HG03469 (cell line): ENCODE data around the gene FBXW4.
A peak's percentile ranks its signal among the peaks of the same experiment; 100 is the strongest.

Experiments
- ATAC-seq: cut with Tn5 transposase; IDR thresholded peaks from one replicate; pipeline ENCODE4 v1.9.1; 2021; ENCODE audit warnings: mild to moderate bottlenecking, moderate library complexity, moderate number of reproducible peaks; ENCODE audit not compliant: unreplicated experiment

FBXW4 gene

DNA sequence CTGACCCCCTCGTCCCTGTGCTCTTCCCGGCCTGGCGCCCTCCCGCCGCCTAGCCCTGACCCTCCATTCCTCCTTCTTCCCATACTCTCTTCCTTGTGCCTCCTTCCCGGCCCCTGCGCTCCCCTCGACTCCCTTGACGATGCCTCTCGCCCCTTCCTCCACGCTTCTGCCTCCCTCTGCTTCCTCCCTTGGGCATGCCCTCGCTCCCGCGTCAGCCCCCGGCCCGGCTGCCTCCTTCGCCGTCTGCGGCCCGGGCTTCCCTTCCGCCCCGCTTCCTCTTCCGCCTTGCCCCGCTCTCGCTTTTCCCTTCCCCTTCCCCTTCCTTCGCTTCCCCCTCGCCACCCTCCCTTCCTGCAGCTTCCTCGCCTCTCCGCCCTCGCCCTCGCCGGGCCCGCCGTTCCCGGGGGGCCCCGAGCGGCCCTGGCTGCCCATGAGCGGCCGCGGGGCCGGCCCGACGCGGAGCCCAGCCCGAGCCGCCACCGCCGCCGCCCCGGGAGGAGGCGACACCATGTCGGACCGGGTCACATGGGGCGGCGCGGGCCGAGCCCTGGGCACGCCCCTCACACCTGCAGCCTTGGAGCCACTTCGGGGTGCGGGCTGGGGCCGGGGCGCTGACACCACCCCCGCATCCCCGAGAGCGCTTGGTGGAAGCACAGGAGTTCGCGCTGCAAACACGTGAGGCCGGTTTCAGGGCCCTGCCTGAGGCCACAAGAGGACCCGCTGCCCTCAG is at the start of gene FBXW4:
Gene FBXW4, minus strand, starts transcription at position 497 of the 730 bp plus-strand sequence. Its CDS starts 65 bp downstream, at position 432.
- ATAC-seq, result peak; percentile 44

DNA sequence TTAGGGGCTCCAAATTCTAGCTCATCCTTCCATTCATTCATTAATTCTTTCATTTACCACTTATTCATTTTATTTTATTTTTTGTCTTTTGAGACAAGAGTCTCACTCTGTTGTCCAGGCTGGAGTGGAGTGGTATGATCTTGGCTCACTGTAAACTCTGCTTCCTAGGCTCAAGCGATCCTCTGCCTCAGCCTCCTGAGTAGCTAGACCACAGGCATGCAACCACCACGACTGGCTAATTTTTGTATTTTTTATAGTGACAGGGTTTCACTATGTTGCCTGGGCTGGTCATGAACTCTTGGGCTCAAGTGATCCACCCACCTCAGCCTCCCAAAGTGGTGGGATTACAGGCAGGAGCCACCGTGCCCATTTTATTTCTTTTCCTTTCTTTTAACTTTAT is 49.3 kb upstream of the FBXW4 start:
- ATAC-seq, result no peak

- ATAC-seq, result no peak
Observed at GRCh38 chr10:101741938-101742337, 47.0 kb upstream of the FBXW4 start.

DNA sequence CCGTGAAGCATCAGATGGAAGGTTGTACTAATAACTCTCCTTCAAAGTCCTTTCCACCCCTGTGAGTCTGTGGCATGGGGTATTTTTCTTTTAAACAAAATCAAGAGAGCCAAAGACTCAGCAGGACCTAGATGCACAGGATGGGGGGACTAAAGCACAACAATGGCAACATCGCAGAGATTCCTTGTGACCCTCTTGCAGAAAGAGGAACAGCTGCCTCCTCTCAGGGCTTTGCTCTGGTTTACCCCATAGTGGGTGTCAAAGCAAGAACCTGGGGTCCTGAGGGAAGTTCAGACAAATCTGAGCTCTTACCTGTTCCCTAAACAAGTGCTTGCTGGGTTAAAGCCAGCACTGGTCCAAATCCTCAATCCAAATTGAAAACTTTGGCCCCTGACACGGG is 41.7 kb upstream of the FBXW4 start:
- ATAC-seq, result no peak

DNA sequence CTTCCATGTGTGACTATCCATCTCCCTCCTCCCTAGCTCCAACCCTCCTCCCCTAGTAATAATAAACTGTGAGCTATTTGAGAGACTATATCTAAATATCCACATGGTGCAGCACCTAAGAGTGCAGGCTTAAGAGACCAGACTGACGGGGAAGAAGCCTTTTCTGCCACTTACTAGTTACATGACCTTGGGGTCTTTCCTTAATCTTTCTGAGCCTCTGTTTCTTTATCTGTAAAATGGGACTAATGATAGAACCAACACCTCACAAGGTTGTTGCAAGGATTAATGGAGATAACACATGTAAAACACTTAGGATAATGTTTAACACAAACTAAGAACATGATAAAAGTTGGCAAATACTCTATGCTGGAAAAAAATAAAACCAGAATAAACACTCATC is 37.1 kb upstream of the FBXW4 start:
- no peak for ATAC-seq

GRCh38 chr10:101726115-101726387 is 31.1 kb upstream of the FBXW4 start:
- ATAC-seq, result no peak

DNA sequence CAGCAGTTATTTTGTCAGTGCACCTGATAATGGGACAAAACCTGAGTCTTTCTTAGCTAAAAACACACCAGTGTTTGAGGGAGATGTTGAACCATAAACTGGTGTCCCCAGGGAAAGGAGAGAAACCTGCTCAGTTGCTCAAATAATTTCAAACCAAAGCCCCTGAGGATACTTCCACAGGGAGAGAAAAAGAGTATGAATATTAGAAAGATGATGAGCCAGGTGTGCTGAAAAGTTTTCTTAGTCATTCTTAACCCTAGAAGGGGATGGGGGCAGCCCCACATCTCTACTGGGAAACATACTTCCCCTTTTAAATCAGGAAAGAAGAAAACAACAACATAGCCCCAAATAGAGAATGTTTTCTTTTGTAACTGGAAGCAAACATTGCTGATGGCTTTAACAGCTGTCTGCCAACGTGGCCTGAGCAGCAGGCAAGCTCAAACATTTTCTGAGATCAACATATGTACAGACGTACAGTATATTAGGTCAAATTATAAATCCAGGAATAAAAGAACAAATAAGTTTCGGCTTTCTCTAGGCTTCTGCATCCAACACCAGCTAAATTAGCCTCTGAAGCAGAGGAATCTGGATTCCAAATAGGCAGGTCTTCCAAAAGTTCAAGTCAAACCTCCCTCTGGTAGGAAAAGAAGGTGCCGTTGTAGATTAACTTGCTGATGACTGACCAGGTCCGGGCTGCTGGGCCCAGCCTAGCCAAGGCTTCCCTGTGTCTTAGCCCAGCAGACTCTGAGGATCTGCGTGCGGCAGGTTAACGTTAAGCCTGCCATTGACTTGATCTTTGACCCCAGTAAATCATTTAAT is 30.5 kb upstream of the FBXW4 start:
- no peak for ATAC-seq

DNA sequence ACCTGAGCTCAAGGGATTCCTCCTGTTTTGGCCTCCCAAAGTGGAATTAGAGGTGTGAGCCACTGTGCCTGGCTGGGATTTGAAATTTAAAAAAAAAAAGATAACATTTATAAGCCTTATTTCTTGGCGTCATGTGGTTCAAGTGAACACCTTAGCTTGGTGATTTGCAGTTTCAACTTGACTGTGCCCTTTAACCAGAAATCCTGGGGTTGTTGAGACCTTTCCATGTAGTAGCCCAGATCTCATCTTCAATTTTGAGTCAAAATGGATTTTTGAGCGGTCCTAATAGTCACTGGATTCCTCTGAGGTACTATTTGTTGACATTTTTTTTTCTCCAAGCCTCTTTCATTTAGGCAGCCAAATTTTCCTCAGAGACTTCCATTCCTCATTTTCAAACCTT is 29.5 kb upstream of the FBXW4 start:
- ATAC-seq, result no peak

DNA sequence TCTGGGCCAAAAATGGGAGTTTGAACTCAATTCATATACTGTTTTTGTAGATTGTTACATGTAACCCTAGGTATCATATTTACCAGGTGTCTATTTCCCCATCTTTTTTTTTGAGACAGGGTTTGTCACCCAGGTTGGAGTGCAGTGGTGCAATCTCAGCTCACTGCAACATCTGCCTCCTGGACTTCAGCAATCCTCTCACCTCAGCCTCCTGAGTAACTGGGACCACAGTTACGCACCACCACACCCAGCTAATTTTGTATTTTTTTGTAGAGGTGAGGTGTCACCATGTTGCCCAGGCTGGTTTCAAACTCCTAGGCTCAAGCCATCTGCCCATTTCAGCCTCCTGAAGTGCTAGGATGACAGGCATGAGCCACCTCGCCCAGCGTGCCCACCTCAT is 28.2 kb upstream of the FBXW4 start:
- ATAC-seq, result no peak

- no peak for ATAC-seq
Observed at GRCh38 chr10:101721806-101722205, 26.8 kb upstream of the FBXW4 start.

DNA sequence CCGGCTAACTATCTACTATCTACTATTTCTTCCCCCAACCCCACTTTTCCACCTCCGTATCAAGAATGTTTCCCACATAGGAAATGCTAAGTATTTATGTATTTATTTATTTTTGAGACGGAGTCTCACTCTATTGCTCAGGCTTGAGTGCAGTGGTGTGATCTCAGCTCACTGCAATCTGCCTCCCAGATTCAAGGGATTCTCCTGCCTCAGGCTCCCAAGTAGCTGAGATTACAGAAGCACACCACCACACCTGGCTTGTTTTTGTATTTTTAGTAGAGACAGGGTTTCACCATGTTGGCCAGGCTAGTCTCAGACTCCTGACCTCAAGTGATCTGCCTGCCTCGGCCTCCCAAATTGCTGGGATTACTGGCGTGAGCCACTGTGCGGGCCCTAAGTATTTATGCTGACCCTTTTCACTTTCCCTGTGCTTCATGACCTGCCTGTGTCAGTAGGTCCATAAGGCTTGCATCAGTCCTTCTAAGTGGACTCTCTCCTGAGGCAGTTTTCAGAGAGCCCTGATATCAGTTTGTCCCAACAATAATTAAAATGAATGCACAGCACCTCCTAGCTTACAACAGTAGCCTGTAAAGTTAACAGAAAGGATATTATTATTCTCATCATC is 25.7 kb upstream of the FBXW4 start:
- no peak for ATAC-seq

DNA sequence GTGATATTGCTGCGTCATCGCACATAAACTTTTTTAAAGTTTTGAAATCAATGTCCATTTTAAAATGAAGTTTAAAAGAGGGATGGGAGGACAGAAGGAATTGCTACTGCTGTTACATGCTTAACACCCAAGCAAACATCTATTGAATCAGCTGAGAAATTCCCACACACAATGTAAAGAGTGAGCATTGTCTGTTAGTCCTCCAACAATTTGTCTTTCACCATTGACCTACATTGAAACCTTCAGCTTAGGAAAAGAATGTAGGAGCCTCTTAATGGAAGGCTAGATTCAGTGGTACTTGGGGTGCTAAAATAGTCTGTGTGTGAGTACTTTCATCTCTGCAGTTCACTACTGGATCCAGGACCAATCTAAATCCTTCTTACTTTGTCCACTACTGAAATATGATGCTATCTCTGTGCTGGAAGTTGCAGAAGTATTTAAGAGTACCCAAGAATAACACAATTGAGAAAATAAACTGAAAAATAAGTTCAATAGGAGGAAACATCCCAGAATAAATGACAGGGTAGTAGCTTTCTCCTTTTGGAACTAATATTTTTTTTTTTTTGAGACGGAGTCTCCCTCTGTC is 23.8 kb upstream of the FBXW4 start:
- ATAC-seq, result no peak

GRCh38 chr10:101716891-101717659 is 22.1 kb upstream of the FBXW4 start:
- ATAC-seq, result no peak

- ATAC-seq, result no peak
Observed at GRCh38 chr10:101712997-101713396, 18.0 kb upstream of the FBXW4 start.

DNA sequence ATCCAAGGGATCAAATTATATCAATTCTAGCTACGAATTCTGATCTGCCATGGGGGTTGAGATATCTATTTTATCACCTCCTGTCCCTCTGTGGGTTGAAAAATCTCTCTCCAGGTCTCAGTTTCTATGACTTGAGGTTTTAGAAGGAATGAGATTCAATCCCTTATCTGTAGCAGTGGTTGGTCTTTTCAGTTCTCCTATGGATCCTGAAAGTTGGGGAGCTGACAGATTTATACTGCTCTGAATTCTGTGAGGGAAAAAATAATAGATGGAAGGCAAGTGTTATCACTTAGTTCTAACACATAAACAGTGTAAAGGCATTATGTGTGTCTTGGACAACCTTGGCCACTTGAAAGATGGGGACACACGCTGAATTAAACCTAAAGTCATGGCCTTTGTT is 15.8 kb upstream of the FBXW4 start:
- no peak for ATAC-seq

GRCh38 chr10:101710059-101710695 is 15.2 kb upstream of the FBXW4 start:
- no peak for ATAC-seq

DNA sequence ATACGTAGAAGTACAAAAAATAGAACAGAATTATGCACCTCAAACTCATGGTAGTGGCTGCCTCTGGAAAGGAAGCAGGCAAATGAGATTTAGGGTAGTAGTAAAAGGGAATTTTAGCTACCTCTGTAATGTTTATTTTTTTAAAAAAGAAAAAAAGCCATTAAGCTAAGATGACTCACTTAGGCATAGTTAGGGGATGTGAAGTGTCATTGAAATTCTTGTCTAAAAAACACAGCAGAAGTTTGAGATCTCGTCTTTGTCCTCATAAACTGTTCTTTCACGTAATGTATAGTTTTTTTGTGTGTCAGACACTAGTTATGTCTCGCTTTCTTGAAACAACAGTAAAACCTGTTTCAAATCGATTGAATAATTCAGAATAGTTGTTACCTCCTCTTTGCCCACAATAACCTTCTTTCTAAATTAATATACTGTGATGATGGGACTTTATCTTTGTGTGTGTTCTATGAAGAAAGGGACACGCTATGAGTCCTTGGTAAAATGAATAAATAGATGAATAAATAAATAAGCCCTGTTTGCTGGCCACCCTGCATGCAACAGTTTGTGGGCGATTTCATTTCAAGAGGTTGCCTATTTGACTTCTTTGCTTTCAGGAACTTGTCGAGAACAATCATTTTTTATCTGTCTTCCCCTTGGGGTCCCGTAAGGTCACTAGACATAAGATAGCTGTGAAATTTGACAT is 14.5 kb upstream of the FBXW4 start:
- ATAC-seq, result no peak

DNA sequence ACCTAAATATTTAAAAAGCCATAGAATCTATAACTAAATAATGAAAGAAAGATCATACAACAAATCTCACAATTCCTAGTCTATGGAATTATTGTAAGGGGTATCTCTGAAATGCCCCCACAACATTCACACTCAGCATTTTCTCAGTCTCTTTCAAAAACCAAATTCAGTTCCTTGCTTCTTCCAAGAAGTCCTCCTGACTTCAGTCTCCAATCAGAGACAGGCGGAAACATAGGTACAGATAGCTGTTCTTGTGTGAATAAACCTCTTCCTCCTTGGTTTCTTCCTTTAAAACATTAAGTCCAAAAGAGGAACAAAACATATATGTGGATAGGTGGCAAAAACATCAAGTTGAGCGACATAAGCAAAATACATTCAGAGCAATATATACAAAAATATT is 13.9 kb upstream of the FBXW4 start:
- no peak for ATAC-seq

DNA sequence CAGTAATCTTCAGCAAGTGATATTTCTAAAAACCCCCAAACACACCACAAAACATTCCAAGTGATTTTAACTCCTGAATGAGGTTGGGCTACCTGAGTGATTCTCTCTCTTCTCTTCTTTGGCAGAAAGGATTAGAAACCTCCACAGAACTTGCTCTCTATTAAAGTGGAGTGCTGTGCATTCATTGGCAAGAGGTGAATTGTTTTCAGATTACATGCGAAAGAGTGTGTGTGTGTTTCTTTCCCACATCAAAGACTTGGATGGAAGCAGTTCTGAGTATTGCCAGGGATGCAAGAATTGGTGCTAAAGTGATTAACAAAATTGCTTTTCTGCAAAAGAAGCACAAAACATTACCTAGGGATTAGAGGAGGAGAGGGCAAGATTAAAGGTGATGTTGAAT is 13.1 kb upstream of the FBXW4 start:
- no peak for ATAC-seq

GRCh38 chr10:101704331-101704730 is 9.4 kb upstream of the FBXW4 start:
- no peak for ATAC-seq
